GM21528 (cell line): ENCODE measurements around the gene PTGER2.

ENCODE experiments used
- ATAC-seq: cut with Tn5 transposase; IDR thresholded peaks from one replicate; pipeline ENCODE4 v1.9.1; 2021; ENCODE audit warnings: mild to moderate bottlenecking, moderate library complexity; ENCODE audit not compliant: unreplicated experiment, low FRiP score

PTGER2 gene

DNA sequence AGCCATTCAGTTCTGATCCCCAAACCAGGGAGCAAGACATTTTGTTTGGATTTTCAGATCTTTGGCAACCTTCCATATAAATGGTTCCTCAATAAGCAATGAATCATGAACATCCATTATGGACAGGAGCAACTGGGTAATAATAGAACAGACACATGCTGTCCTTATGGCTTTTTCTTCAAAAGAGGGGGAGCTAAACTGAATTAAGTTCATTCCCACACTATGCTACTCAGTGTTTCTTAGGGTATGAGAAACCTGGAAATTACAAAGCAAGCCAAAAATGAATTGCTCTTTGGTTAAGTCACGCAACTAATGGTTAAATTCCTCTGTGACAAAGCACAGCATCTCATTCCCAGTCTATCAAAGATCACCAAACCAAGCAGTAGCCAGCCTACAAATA lies 51.0 kb downstream of the PTGER2 start:
- no peak for ATAC-seq

DNA sequence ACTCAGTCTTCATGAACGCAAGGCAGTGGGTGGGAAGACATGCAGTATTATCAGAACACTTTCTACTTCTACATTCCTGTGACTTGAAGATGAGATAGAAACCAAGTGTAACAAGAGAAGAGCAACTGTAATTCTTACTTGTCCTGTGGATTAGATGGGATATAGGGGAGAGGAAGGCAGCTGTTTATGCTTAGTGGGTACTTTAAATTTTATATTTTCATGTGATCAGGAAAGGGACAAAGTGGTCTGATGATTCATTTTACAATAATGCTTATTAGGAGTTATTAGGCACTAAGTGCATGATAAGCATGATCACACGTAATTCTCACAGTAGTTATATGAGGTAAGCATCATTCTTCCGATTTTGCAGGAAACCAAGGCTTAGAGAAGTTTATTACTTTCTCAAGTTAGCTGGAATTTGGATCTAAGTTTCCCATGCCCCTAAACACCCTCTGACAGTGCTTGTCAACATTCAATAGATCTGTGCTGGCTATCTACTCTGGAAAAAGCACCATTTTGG lies 52.7 kb downstream of the PTGER2 start:
- ATAC-seq, result no peak

DNA sequence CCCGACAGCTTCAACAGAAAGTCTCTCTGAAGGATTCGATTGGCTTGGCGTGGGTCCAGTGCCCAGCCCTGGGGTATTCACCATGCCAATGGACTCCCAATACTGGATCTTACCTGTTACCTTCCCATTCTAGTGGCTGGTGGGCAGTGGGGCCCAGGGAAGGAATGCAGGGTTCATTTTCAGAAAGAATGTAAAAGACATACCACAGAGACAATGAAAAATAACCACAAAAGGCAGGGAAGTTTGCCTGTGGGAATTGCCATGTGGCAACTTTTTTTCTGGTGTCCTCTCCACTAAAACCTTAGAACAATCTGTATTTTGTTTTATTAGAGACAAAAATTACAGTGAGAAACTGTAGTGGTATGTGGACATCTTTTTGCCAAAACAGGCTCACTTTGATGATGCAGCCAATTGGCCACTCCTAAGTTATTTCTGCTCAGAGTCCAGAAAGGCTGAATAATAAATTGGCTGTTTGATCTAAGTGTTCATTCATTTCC lies 55.2 kb downstream of the PTGER2 start:
- ATAC-seq, result no peak

DNA sequence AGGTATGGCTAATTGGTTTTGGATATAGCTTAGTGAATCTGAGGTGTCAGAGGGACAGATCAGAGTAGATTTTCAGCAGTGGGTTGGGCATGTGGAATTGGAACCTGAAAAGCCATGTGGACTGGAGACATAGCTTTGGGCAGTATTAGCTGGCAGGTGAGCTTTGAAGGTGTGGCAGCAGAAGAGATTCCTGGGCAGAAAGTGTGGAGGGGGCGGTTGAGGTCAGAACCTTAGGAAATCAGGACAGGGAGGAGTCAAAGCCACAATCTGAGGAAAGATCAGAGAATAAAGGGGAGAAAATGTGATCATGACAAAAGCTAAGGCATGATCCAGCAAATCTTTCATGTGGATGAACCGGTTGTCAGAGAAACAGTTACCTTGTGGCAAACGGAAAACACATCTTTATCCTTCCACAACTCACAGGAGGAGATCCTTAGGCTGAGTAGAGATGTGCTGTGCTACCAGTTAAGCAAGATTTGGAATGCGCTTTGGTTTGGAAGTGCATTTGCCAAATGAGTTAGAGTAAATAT lies 56.4 kb downstream of the PTGER2 start:
- ATAC-seq, result no peak

DNA sequence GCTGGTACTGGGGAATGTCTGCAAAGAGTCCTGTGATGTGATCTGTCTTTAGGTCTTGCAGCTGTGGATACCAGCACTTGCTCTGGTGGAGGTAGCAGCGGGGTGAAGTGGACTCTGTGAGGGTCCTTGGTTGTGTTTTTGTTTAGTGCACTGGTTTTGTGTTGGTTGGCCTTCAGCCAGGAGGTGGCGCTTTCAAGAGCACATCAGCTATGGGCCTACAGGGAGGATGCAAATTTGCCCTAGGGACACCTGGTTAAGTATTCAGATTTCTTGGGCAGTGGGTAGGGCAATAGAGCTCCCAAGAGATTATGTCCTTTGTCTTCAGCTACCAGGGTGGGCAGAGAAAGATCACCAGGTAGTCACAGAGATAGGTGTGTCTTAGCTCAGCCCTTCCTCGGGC lies 63.8 kb downstream of the PTGER2 start:
- no peak for ATAC-seq
